Endothelial cell of umbilical vein (primary cell): ENCODE results near the gene SCAMP2. TPM values are rescaled to one million over a fixed set of nuclear protein-coding genes. Genes with fewer than 3 reads are reported as not detected.

ENCODE experiments used
- BruUV-seq: library from RNA; stranded (reverse); fragments of 400-500 nt; replicated peaks from 2 replicates; lab custom pipeline; 2021; lab: Mats Ljungman, UMichigan
- CTCF ChIA-PET: fragments of 300-600, 350-600 bp; sonication (Branson Sonifier 250); formaldehyde crosslinking; loops from one replicate; lab custom pipeline; 2021; ENCODE audit warnings: antibody characterized with exemption, inconsistent platforms; lab: Charles Lee
- POLR2A ChIA-PET: fragments of 300-600, 350-600 bp; sonication (Branson Sonifier 250); formaldehyde crosslinking; loops from one replicate; lab custom pipeline; 2021; ENCODE audit warnings: antibody characterized with exemption, inconsistent platforms; lab: Charles Lee
- DNase-seq: peaks from one replicate; pipeline ENCODE4 v3.0.0-alpha.2; 2011; ENCODE audit warnings: low read depth, low spot score
- FAIRE-seq: peaks from 2 replicates; lab custom pipeline; 2011; peaks lifted over from hg19 to GRCh38; lab: Jason Lieb, UNC
- H2AFZ ChIP-seq: 2 replicates; pipeline ENCODE4 v1.6.0; 2012; ENCODE audit warnings: low read depth, low read length, control low read depth, inconsistent platforms
- H3K27ac ChIP-seq: 2 replicates; pipeline ENCODE4 v1.5.1; 2011; ENCODE audit warnings: low read depth, mild to moderate bottlenecking, control low read depth, low read length, moderate library complexity; ENCODE audit not compliant: insufficient read depth
- H3K27me3 ChIP-seq, 2 experiments: 2 replicates each; pipeline versions ENCODE4 v1.6.0 to v1.6.1; 2011; ENCODE audit warnings: low read length in 2 of 2, mixed read lengths in 1 of 2; ENCODE audit not compliant: control insufficient read depth in 2 of 2, insufficient read depth in 2 of 2
- H3K36me3 ChIP-seq, 2 experiments: 2 replicates in 1 of 2; 3 replicates in 1 of 2; pipeline ENCODE4 v1.5.1; 2011; ENCODE audit warnings: low read length in 2 of 2, mild to moderate bottlenecking in 1 of 2, moderate library complexity in 1 of 2; ENCODE audit not compliant: control insufficient read depth in 2 of 2, insufficient read depth in 2 of 2; ENCODE audit errors: extremely low read depth in 1 of 2
- H3K4me1 ChIP-seq: 3 replicates; pipeline ENCODE4 v1.5.1; 2011; ENCODE audit warnings: mild to moderate bottlenecking, low read length; ENCODE audit not compliant: control insufficient read depth, insufficient read depth; ENCODE audit errors: extremely low read depth
- H3K4me2 ChIP-seq: 2 replicates; pipeline ENCODE4 v1.6.1; 2011; ENCODE audit warnings: low read length, control low read depth, mixed read lengths; ENCODE audit not compliant: insufficient read depth
- H3K4me3 ChIP-seq, 3 experiments: fragments of 200-600 bp in 1 of 3; sonication (generic), shearing (Covaris generic) in 1 of 3; replicated peaks in 1 of 3; 2 replicates each; pipeline ENCODE4 v1.5.1; 2011 to 2016; ENCODE audit warnings: control low read depth in 3 of 3, low read length in 3 of 3, mild to moderate bottlenecking in 2 of 3, inconsistent platforms in 1 of 3, low read depth in 1 of 3, moderate library complexity in 1 of 3; ENCODE audit not compliant: insufficient read depth in 1 of 3
- H3K79me2 ChIP-seq: 2 replicates; pipeline ENCODE4 v1.6.0; 2012; ENCODE audit warnings: low read length, inconsistent platforms; ENCODE audit not compliant: control insufficient read depth, insufficient read depth
- H3K9ac ChIP-seq: replicated peaks from 2 replicates; pipeline ENCODE3; 2011; ENCODE audit warnings: low read length, control low read depth; ENCODE audit not compliant: insufficient read depth; ENCODE audit errors: extremely low read depth
- H3K9me1 ChIP-seq: replicated peaks from 3 replicates; pipeline ENCODE4 v1.6.0; 2011; ENCODE audit warnings: mild to moderate bottlenecking, low read length; ENCODE audit not compliant: control insufficient read depth, insufficient read depth; ENCODE audit errors: extremely low read depth
- H3K9me3 ChIP-seq: replicated peaks from 2 replicates; pipeline ENCODE4 v1.5.1; 2012; ENCODE audit warnings: low read length, inconsistent platforms; ENCODE audit not compliant: control insufficient read depth, insufficient read depth
- H4K20me1 ChIP-seq: replicated peaks from 2 replicates; pipeline ENCODE3; 2011; ENCODE audit warnings: mild to moderate bottlenecking, low read length; ENCODE audit not compliant: control insufficient read depth, insufficient read depth; ENCODE audit errors: extremely low read depth
- CTCF ChIP-seq, 2 donors: IDR thresholded peaks; 1 replicate in 1 of 2; 2 replicates in 1 of 2; pipeline ENCODE4 v1.5.1; 2011; ENCODE audit warnings: low read length in 2 of 2, mild to moderate bottlenecking in 2 of 2, moderate library complexity in 2 of 2, control low read depth in 1 of 2, inconsistent platforms in 1 of 2, low read depth in 1 of 2; ENCODE audit not compliant: insufficient read depth in 1 of 2; ENCODE audit errors: extremely low read depth in 1 of 2
- EZH2 ChIP-seq: IDR thresholded peaks from 2 replicates; pipeline ENCODE4 v1.6.1; 2012; ENCODE audit warnings: borderline replicate concordance, low read depth, mild to moderate bottlenecking, moderate library complexity, low read length, inconsistent platforms; ENCODE audit not compliant: severe bottlenecking
- FOS ChIP-seq: IDR thresholded peaks from 2 replicates; pipeline ENCODE4 v1.6.1; 2011; ENCODE audit warnings: mild to moderate bottlenecking, low read length, moderate library complexity, borderline replicate concordance; ENCODE audit not compliant: insufficient read depth
- GATA2 ChIP-seq: IDR thresholded peaks from 2 replicates; pipeline ENCODE4 v1.7.0; 2011; ENCODE audit warnings: low read depth, mild to moderate bottlenecking, moderate library complexity, mixed read lengths, low read length; ENCODE audit not compliant: insufficient read length, insufficient read depth
- JUN ChIP-seq: IDR thresholded peaks from 2 replicates; pipeline ENCODE4 v1.6.1; 2011; ENCODE audit warnings: borderline replicate concordance, low read depth; ENCODE audit not compliant: insufficient read length, insufficient read depth
- POLR2A ChIP-seq: IDR thresholded peaks from 2 replicates; pipeline ENCODE4 v1.6.1; 2012; ENCODE audit warnings: low read depth, mild to moderate bottlenecking, control low read depth, low read length
- POLR2AphosphoS5 ChIP-seq: IDR thresholded peaks from 2 replicates; pipeline ENCODE4 v1.6.1; 2012; ENCODE audit warnings: low read depth, mild to moderate bottlenecking, control low read depth, low read length, moderate library complexity; ENCODE audit not compliant: insufficient read depth
- dilution Hi-C: fragments of 300-500 bp; cut with MboI; formaldehyde crosslinking; loops from one replicate; pipeline ENCODE4 v1.15.0; 2019; ENCODE audit warnings: low sequenced_read_pairs; ENCODE audit not compliant: extremely low pct_ligation_motif_present
- intact Hi-C: fragments of 100-400 bp; cut with micrococcal nuclease; formaldehyde crosslinking; loops from one replicate; pipeline ENCODE4 v1.10.0; 2022
- polyA plus RNA-seq, 4 experiments: library from polyadenylated mRNA; depleted of rRNA in 3 of 4; stranded (reverse) in 3 of 4; unstranded in 1 of 4; fragments of >200 nt; gene quantifications; 2 replicates each; pipeline versions ENCODE4 v1.2.1 to v1.2.3, GENCODE V29; 2011 to 2012; ENCODE audit warnings: missing spikeins in 1 of 4
- total RNA-seq: library from RNA; stranded (reverse); gene quantifications from 2 replicates; pipeline ENCODE4 v1.2.3, GENCODE V29; 2021

The SCAMP2 gene
- total and polyA plus RNA-seq, 2 donors (not counting 3 experiments of a cell fraction or from before 2014, with no cell fraction given), result 67.3 to 256 TPM

GRCh38 chr15:74878273-74878672 lies 5.1 kb upstream of the SCAMP2 start:
- no peaks in the 10 kb centered on the region for H3K9me1 ChIP-seq
- TF ChIP-seq JUN, result no peak
- TF ChIP-seq GATA2, result no peak
- no peak for TF ChIP-seq EZH2
- TF ChIP-seq FOS, result no peak
- TF ChIP-seq POLR2AphosphoS5, result no peak
- no peak for TF ChIP-seq CTCF (IDR thresholded peaks at IDR 0.05; ENCODE audit: extremely low read depth in 1 of 2, insufficient read depth in 1 of 2, low read depth in 1 of 2, low read length in 2 of 2)
- TF ChIP-seq POLR2A, result no peak
- no peaks in the 10 kb centered on the region for H3K79me2 ChIP-seq
- no peak overlapping the region for H3K4me3 ChIP-seq
- no peak for FAIRE-seq
- no peaks in the 10 kb centered on the region for H4K20me1 ChIP-seq
- dilution Hi-C loops, result no loop called here
- peaks cover 4% of the 10 kb centered on the region for H3K4me1 ChIP-seq
- H2AFZ ChIP-seq, result no peak overlapping the region
- intact Hi-C loops, result no loop called here
- H3K27ac ChIP-seq, result no peak overlapping the region
- no peak for DNase-seq
- POLR2A ChIA-PET, result no interaction called here
- H3K9me3 ChIP-seq, result no peaks in the 10 kb centered on the region
- no peak overlapping the region for H3K4me2 ChIP-seq
- peaks cover 3% of the 10 kb centered on the region in 2 experiments for H3K27me3 ChIP-seq
- CTCF ChIA-PET, result interaction anchor here (2.1 kb wide), 1 partner anchor 9 kb away, joined by 4 read pairs; no protein-coding TSS in a partner anchor
- BruUV-seq, result no TSS peak
- H3K36me3 ChIP-seq, result no peaks in the 10 kb centered on the region
- H3K9ac ChIP-seq, result no peak overlapping the region
